Measurements from ENCODE around the gene MEGF8. TPM values are rescaled to one million over a fixed set of nuclear protein-coding genes. Genes with fewer than 3 reads are reported as not detected.

Gene MEGF8
- total and polyA plus RNA-seq, 10 of the 15 experiments (the other 5 are each of a cell fraction or from before 2014, with no cell fraction given): 0.43 to 12.8 (median 2.7) TPM

DNA sequence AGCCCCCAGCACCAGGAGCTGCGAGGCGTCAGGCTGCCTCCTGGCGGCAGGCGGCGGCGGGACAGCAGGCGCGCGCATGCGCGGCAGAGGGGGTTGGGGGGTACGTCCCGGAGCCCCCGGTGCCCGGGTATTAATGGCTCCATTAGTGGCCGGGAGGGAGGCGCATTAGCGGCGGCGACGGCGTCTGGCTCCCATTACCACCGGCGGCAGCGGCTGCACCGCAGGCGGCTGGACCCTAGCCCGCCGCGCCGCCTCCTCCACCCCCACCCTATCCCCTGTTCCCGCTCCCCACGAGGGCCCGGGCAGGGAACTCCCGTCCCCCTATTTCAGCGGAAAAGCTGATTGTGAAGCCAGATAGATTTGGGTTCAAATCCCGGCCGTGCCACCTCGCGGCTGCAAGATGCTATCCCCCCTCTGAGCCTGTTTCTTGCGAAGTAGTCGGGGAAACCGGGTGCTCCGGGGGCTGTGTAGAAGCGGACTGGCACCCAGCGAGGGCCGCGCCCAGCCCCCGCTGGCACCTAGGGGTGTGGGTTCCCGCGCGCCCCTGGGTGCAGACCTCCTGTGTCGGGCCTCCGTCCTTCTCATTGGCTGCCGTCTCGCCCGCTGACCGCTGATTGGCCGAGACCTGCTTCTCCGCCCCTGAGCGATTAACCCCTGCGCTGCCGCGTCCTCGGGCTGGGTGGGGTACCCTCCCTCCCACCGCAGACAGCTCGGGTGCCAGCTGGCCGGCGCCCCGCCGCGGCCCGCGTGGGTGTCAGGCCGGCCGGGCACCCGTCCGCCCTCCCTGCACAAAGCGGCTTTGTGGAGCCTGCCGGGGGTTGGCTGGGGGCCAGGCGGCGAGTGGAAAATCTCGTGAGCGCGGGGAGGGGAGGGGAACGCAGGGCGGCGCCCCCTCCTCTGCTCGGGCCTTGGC lies 45.3 kb upstream of the MEGF8 start (continued):
- TF ChIP-seq, protein P1, sequence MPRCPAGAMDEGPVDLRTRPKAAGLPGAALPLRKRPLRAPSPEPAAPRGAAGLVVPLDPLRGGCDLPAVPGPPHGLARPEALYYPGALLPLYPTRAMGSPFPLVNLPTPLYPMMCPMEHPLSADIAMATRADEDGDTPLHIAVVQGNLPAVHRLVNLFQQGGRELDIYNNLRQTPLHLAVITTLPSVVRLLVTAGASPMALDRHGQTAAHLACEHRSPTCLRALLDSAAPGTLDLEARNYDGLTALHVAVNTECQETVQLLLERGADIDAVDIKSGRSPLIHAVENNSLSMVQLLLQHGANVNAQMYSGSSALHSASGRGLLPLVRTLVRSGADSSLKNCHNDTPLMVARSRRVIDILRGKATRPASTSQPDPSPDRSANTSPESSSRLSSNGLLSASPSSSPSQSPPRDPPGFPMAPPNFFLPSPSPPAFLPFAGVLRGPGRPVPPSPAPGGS (IDR thresholded peaks at IDR 0.05; ENCODE audit: borderline replicate concordance, insufficient read depth, low read depth, low read length, poor library complexity, severe bottlenecking): peak; percentile 39
- TF ChIP-seq NFYB (IDR thresholded peaks at IDR 0.05; ENCODE audit: insufficient read depth, low read depth, low read length) (peak; percentile 98), IKZF1 (conservative IDR thresholded peaks at IDR 0.05) (peak; percentile 48), ZNF24 (IDR thresholded peaks at IDR 0.05) (no peak), TCF3 (IDR thresholded peaks at IDR 0.05; ENCODE audit: borderline replicate concordance, insufficient read depth, low read depth, low read length) (peak; percentile 91), EGR1 (IDR thresholded peaks at IDR 0.05; ENCODE audit: borderline replicate concordance in 1 of 2, low read depth in 2 of 2, low read length in 2 of 2) (no peak; a peak in 1 of 3 replicates), FOXM1 (IDR thresholded peaks at IDR 0.05; ENCODE audit: low read depth, low read length) (no peak), BACH1 (IDR thresholded peaks at IDR 0.05; ENCODE audit: borderline replicate concordance) (peak; percentile 89), YBX1 (IDR thresholded peaks at IDR 0.05) (no peak), SPI1 (IDR thresholded peaks at IDR 0.05; ENCODE audit: borderline replicate concordance, insufficient read depth, low read depth, low read length) (no peak), STAT3 (IDR thresholded peaks at IDR 0.05; ENCODE audit: low read depth, low read length) (no peak), CREM (IDR thresholded peaks at IDR 0.05; ENCODE audit: low read depth) (0 out of 2 replicates have a peak, but pooled peaks have one; percentile 23), SMC3 (IDR thresholded peaks at IDR 0.05; ENCODE audit: borderline replicate concordance, low read length) (peak; percentile 63; the same call in 1 of the 2 replicates), RBBP5 (conservative IDR thresholded peaks at IDR 0.05) (no peak), MYC (IDR thresholded peaks at IDR 0.05; ENCODE audit: insufficient read depth, insufficient read length, insufficient replicate concordance, low read length, severe bottlenecking) (peak; percentile 51), FOXK2 (IDR thresholded peaks at IDR 0.05) (no peak)
- TF ChIP-seq, protein P2, sequence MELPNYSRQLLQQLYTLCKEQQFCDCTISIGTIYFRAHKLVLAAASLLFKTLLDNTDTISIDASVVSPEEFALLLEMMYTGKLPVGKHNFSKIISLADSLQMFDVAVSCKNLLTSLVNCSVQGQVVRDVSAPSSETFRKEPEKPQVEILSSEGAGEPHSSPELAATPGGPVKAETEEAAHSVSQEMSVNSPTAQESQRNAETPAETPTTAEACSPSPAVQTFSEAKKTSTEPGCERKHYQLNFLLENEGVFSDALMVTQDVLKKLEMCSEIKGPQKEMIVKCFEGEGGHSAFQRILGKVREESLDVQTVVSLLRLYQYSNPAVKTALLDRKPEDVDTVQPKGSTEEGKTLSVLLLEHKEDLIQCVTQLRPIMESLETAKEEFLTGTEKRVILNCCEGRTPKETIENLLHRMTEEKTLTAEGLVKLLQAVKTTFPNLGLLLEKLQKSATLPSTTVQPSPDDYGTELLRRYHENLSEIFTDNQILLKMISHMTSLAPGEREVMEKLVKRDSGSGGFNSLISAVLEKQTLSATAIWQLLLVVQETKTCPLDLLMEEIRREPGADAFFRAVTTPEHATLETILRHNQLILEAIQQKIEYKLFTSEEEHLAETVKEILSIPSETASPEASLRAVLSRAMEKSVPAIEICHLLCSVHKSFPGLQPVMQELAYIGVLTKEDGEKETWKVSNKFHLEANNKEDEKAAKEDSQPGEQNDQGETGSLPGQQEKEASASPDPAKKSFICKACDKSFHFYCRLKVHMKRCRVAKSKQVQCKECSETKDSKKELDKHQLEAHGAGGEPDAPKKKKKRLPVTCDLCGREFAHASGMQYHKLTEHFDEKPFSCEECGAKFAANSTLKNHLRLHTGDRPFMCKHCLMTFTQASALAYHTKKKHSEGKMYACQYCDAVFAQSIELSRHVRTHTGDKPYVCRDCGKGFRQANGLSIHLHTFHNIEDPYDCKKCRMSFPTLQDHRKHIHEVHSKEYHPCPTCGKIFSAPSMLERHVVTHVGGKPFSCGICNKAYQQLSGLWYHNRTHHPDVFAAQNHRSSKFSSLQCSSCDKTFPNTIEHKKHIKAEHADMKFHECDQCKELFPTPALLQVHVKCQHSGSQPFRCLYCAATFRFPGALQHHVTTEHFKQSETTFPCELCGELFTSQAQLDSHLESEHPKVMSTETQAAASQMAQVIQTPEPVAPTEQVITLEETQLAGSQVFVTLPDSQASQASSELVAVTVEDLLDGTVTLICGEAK (IDR thresholded peaks at IDR 0.05; ENCODE audit: borderline replicate concordance): no peak
- TF ChIP-seq, protein P3, sequence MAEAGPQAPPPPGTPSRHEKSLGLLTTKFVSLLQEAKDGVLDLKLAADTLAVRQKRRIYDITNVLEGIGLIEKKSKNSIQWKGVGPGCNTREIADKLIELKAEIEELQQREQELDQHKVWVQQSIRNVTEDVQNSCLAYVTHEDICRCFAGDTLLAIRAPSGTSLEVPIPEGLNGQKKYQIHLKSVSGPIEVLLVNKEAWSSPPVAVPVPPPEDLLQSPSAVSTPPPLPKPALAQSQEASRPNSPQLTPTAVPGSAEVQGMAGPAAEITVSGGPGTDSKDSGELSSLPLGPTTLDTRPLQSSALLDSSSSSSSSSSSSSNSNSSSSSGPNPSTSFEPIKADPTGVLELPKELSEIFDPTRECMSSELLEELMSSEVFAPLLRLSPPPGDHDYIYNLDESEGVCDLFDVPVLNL (IDR thresholded peaks at IDR 0.05; ENCODE audit: low read depth, low read length): peak; percentile 81
- TF ChIP-seq, protein P4, sequence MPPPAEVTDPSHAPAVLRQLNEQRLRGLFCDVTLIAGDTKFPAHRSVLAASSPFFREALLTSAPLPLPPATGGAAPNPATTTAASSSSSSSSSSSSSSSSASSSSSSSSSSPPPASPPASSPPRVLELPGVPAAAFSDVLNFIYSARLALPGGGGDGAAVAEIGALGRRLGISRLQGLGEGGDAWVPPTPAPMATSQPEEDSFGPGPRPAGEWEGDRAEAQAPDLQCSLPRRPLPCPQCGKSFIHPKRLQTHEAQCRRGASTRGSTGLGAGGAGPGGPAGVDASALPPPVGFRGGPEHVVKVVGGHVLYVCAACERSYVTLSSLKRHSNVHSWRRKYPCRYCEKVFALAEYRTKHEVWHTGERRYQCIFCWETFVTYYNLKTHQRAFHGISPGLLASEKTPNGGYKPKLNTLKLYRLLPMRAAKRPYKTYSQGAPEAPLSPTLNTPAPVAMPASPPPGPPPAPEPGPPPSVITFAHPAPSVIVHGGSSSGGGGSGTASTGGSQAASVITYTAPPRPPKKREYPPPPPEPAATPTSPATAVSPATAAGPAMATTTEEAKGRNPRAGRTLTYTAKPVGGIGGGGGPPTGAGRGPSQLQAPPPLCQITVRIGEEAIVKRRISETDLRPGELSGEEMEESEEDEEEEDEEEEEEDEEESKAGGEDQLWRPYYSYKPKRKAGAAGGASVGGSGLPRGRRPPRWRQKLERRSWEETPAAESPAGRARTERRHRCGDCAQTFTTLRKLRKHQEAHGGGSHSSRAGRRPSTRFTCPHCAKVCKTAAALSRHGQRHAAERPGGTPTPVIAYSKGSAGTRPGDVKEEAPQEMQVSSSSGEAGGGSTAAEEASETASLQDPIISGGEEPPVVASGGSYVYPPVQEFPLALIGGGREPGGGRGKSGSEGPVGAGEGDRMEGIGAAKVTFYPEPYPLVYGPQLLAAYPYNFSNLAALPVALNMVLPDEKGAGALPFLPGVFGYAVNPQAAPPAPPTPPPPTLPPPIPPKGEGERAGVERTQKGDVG (CRISPR knock-in tag; IDR thresholded peaks at IDR 0.05): no peak

All from GM12878 (cell line).